IMR-90 (cell line): Measurements from ENCODE around the gene NOS2. TPM values are rescaled to one million over a fixed set of nuclear protein-coding genes. Genes with fewer than 3 reads are reported as not detected.

Source experiments
- ATAC-seq: fragments of 200-7000 bp; cut with Tn5 transposase; 2 replicates; pipeline ENCODE4 v1.9.1; 2020; ENCODE audit warnings: low read depth, mild to moderate bottlenecking, moderate library complexity
- BruUV-seq: library from RNA; stranded (reverse); fragments of 400-500 nt; replicated peaks from 2 replicates; lab custom pipeline; 2021; lab: Mats Ljungman, UMichigan
- CTCF ChIA-PET: fragments of 300-600 bp; formaldehyde crosslinking; extraction: SDS; loops from one replicate; lab custom pipeline; 2021; ENCODE audit warnings: antibody characterized with exemption; lab: Yijun Ruan, JAX
- POLR2A ChIA-PET: fragments of 300-600 bp; sonication (Branson Sonifier 250); formaldehyde crosslinking; loops from one replicate; lab custom pipeline; 2022; ENCODE audit warnings: antibody characterized with exemption; ENCODE audit not compliant: unreplicated experiment; lab: Charles Lee
- DNase-seq: peaks from one replicate; pipeline ENCODE4 v3.0.0; 2013
- H2AFZ ChIP-seq: replicated peaks from 2 replicates; pipeline ENCODE3; 2013; ENCODE audit warnings: low read length, mild to moderate bottlenecking; ENCODE audit not compliant: poor library complexity
- H2AK5ac ChIP-seq: 2 replicates; pipeline ENCODE4 v1.6.1; 2013; ENCODE audit warnings: low read depth, low read length, inconsistent platforms
- H2AK9ac ChIP-seq: replicated peaks from 2 replicates; pipeline ENCODE3; 2013; ENCODE audit warnings: mild to moderate bottlenecking, low read depth, low read length, moderate library complexity; ENCODE audit not compliant: poor library complexity
- H2BK120ac ChIP-seq: 2 replicates; pipeline ENCODE4 v1.6.1; 2013; ENCODE audit warnings: low read depth, low read length, inconsistent platforms
- H2BK15ac ChIP-seq: 3 replicates; pipeline ENCODE4 v1.6.1; 2013; ENCODE audit warnings: low read depth, low read length, inconsistent platforms
- H2BK20ac ChIP-seq: 2 replicates; pipeline ENCODE4 v1.6.1; 2013; ENCODE audit warnings: low read depth, mild to moderate bottlenecking, inconsistent platforms, low read length, moderate library complexity
- H2BK5ac ChIP-seq: 2 replicates; pipeline ENCODE4 v1.6.1; 2013; ENCODE audit warnings: mild to moderate bottlenecking, low read depth, low read length, inconsistent platforms; ENCODE audit not compliant: poor library complexity, severe bottlenecking
- H3K14ac ChIP-seq: replicated peaks from 2 replicates; pipeline ENCODE4 v1.6.1; 2013; ENCODE audit warnings: low read depth, low read length, inconsistent platforms
- H3K18ac ChIP-seq: 2 replicates; pipeline ENCODE4 v1.6.1; 2013; ENCODE audit warnings: low read depth, low read length, control low read depth
- H3K23ac ChIP-seq: 2 replicates; pipeline ENCODE4 v1.6.1; 2013; ENCODE audit warnings: low read depth, low read length, inconsistent platforms
- H3K27ac ChIP-seq: 2 replicates; pipeline ENCODE4 v1.5.1; 2013; ENCODE audit warnings: mild to moderate bottlenecking, control low read depth, low read length; ENCODE audit not compliant: insufficient read depth
- H3K27me3 ChIP-seq: 2 replicates; pipeline ENCODE4 v1.6.1; 2013; ENCODE audit warnings: low read length; ENCODE audit not compliant: control insufficient read depth, insufficient read depth
- H3K36me3 ChIP-seq: 2 replicates; pipeline ENCODE4 v1.6.1; 2013; ENCODE audit warnings: low read length, mixed read lengths; ENCODE audit not compliant: control insufficient read depth, insufficient read depth
- H3K4ac ChIP-seq: 2 replicates; pipeline ENCODE4 v1.6.1; 2013; ENCODE audit warnings: low read depth, low read length, inconsistent platforms
- H3K4me1 ChIP-seq: 2 replicates; pipeline ENCODE4 v1.6.1; 2013; ENCODE audit warnings: low read length, mixed read lengths; ENCODE audit not compliant: control insufficient read depth, insufficient read depth
- H3K4me2 ChIP-seq: 2 replicates; pipeline ENCODE4 v1.6.1; 2013; ENCODE audit warnings: low read depth, mild to moderate bottlenecking, control low read depth, low read length, moderate library complexity
- H3K4me3 ChIP-seq: 2 replicates; pipeline ENCODE4 v1.5.1; 2013; ENCODE audit warnings: low read depth, mild to moderate bottlenecking, control low read depth, low read length, moderate library complexity; ENCODE audit not compliant: insufficient read depth
- H3K56ac ChIP-seq: 2 replicates; pipeline ENCODE4 v1.6.1; 2013; ENCODE audit warnings: low read length, inconsistent platforms; ENCODE audit not compliant: insufficient read depth; ENCODE audit errors: extremely low read depth
- H3K79me1 ChIP-seq, 2 experiments: 2 replicates each; pipeline ENCODE4 v1.6.1; 2013; ENCODE audit warnings: low read length in 2 of 2, inconsistent platforms in 1 of 2, low read depth in 1 of 2
- H3K9ac ChIP-seq: 2 replicates; pipeline ENCODE4 v1.6.1; 2013; ENCODE audit warnings: low read depth, low read length, control low read depth
- H3K9me1 ChIP-seq: 2 replicates; pipeline ENCODE4 v1.6.1; 2013; ENCODE audit warnings: low read length, inconsistent platforms; ENCODE audit not compliant: insufficient read depth
- H3K9me3 ChIP-seq: 2 replicates; pipeline ENCODE4 v1.6.1; 2013; ENCODE audit warnings: low read length; ENCODE audit not compliant: control insufficient read depth, insufficient read depth
- H4K20me1 ChIP-seq: 2 replicates; pipeline ENCODE4 v1.6.1; 2013; ENCODE audit warnings: low read length, inconsistent platforms; ENCODE audit not compliant: insufficient read depth
- H4K5ac ChIP-seq: 2 replicates; pipeline ENCODE4 v1.6.1; 2013; ENCODE audit warnings: mild to moderate bottlenecking, low read depth, low read length, control low read depth
- H4K8ac ChIP-seq, 2 experiments: 2 replicates each; pipeline ENCODE4 v1.6.1; 2013; ENCODE audit warnings: low read depth in 2 of 2, low read length in 2 of 2, control low read depth in 1 of 2, inconsistent platforms in 1 of 2
- H4K91ac ChIP-seq: 2 replicates; pipeline ENCODE4 v1.6.1; 2013; ENCODE audit warnings: low read depth, low read length, inconsistent platforms; ENCODE audit not compliant: insufficient read depth
- MAFK ChIP-seq: IDR thresholded peaks from 2 replicates; pipeline ENCODE4 v1.6.1; 2012; ENCODE audit warnings: low read depth, low read length, improper control_type of control experiment
- MAZ ChIP-seq: IDR thresholded peaks from 2 replicates; pipeline ENCODE4 v1.6.1; 2012; ENCODE audit warnings: low read depth, mild to moderate bottlenecking, low read length, improper control_type of control experiment, moderate library complexity, borderline replicate concordance
- POLR2A ChIP-seq: IDR thresholded peaks from 2 replicates; pipeline ENCODE4 v1.6.1; 2012; ENCODE audit warnings: mild to moderate bottlenecking, low read depth, low read length
- RCOR1 ChIP-seq: IDR thresholded peaks from 2 replicates; pipeline ENCODE4 v1.6.1; 2012; ENCODE audit warnings: mild to moderate bottlenecking, low read length, improper control_type of control experiment; ENCODE audit not compliant: insufficient replicate concordance
- RFX5 ChIP-seq: IDR thresholded peaks from 2 replicates; pipeline ENCODE4 v1.8.0; 2012; ENCODE audit warnings: low read depth, mild to moderate bottlenecking, low read length, moderate library complexity
- SMC3 ChIP-seq: fragments of 150-350 bp; IDR thresholded peaks from 2 replicates; pipeline ENCODE4 v1.6.1; 2016; ENCODE audit warnings: low read depth, mild to moderate bottlenecking, antibody characterized with exemption, low read length, moderate library complexity
- WGBS, 2 experiments: methylation state at CpG; one replicate each; pipeline versions ENCODE4 v1.1.5 to v1.1.7; 2013; ENCODE audit warnings: missing lambda C conversion rate in 2 of 2; ENCODE audit not compliant: insufficient read length in 1 of 2; ENCODE audit errors: extremely low coverage in 2 of 2; 5-methylcytosine and 5-hydroxymethylcytosine counted together
- dilution Hi-C: fragments of 300-500 bp; cut with HindIII; formaldehyde crosslinking; loops from one replicate; pipeline ENCODE4 v1.14.3; 2018; ENCODE audit warnings: low sequenced_read_pairs; ENCODE audit not compliant: unreplicated experiment
- in situ Hi-C: fragments of 300-500 bp; cut with MboI; formaldehyde crosslinking; loops from 3 replicates; pipeline ENCODE4 v1.14.3; 2019; ENCODE audit warnings: low sequenced_read_pairs, inconsistent platforms, mixed read lengths
- intact Hi-C: fragments of 100-400 bp; cut with micrococcal nuclease; formaldehyde crosslinking; loops from 2 replicates; pipeline ENCODE4 v1.10.0; 2022
- polyA plus RNA-seq, 3 experiments: library from polyadenylated mRNA; depleted of rRNA; stranded (reverse); fragments of >200 nt; gene quantifications; 2 replicates each; pipeline ENCODE4 v1.2.3, GENCODE V29; 2012; ENCODE audit warnings: low replicate concordance in 1 of 3
- total RNA-seq: library from RNA; depleted of rRNA; stranded (reverse); fragments of >200 nt; gene quantifications from 2 replicates; pipeline ENCODE4 v1.2.3, GENCODE V29; 2012
- TF ChIP-seq, protein P1 (sequence below): conservative IDR thresholded peaks from 2 replicates; pipeline ENCODE4 v1.5.1; 2012; ENCODE audit warnings: mild to moderate bottlenecking, low read depth, low read length, improper control_type of control experiment

The NOS2 gene
- total and polyA plus RNA-seq, 2 of the 4 experiments (the other 2 are of a cell fraction): under 0.01 TPM; not detected in 1

DNA sequence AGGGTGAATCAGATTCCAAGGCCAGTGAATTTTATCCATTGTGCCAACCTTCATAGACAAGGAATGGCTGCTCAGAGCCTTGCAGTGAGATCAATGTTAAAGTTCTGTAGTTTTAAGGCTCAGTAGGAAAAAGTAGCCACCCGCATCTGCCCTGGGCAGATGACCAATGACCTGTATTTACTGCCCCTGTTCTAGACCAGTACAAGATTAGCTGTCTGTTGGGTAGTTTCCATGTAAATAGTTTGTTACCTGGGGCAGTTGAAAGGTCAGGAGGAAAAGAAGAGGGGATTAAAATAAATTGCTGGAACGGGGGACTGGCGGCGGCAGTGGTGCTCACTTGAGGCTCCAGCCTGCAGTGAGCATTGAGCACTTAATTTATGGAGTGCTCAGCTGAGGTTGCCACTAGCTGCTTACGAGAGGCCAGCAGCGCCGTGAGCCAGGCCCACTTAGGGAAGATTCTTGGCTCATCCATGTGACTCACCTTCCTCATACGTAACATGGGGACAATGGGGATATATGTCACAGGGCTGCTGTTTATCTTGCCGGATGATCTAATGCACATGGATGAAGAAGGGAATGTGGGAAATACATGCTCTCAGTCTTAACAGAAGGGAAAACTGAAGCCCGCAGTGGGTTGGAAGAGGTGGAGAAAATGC is 10.7 kb upstream of the NOS2 start:
- no peak overlapping the region for H3K27ac ChIP-seq
- TF ChIP-seq POLR2A: no peak
- no peak for TF ChIP-seq SMC3
- TF ChIP-seq RCOR1: no peak
- TF ChIP-seq RFX5: no peak
- TF ChIP-seq MAFK: no peak
- TF ChIP-seq MAZ: no peak
- TF ChIP-seq, protein P1, sequence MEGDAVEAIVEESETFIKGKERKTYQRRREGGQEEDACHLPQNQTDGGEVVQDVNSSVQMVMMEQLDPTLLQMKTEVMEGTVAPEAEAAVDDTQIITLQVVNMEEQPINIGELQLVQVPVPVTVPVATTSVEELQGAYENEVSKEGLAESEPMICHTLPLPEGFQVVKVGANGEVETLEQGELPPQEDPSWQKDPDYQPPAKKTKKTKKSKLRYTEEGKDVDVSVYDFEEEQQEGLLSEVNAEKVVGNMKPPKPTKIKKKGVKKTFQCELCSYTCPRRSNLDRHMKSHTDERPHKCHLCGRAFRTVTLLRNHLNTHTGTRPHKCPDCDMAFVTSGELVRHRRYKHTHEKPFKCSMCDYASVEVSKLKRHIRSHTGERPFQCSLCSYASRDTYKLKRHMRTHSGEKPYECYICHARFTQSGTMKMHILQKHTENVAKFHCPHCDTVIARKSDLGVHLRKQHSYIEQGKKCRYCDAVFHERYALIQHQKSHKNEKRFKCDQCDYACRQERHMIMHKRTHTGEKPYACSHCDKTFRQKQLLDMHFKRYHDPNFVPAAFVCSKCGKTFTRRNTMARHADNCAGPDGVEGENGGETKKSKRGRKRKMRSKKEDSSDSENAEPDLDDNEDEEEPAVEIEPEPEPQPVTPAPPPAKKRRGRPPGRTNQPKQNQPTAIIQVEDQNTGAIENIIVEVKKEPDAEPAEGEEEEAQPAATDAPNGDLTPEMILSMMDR: no peak
- no peaks in the 10 kb centered on the region for H3K9me1 ChIP-seq
- H2BK20ac ChIP-seq: no peak overlapping the region
- WGBS, 2 experiments: 33% methylated on average over 3 of the region's 10 CpGs; no CpG with 5 or more reads in 1 of the 2 experiments
- ATAC-seq (no peak), DNase-seq (peak; percentile 58)
- no peak overlapping the region for H2AFZ ChIP-seq
- no peak overlapping the region for H3K4me2 ChIP-seq
- no peak overlapping the region for H2BK15ac ChIP-seq
- H2AK5ac ChIP-seq: no peak overlapping the region
- ChIA-PET CTCF (no interaction called here), POLR2A (no interaction called here)
- dilution Hi-C loops: no loop called here
- no peak overlapping the region for H4K8ac ChIP-seq
- no peak overlapping the region for H3K4me3 ChIP-seq
- H3K23ac ChIP-seq: no peak overlapping the region
- no peak overlapping the region for H3K14ac ChIP-seq
- H2BK5ac ChIP-seq: no peak overlapping the region
- H2BK120ac ChIP-seq: no peak overlapping the region
- H3K4me1 ChIP-seq: 0 out of 2 replicates have a peak, but pooled peaks cover 2% of the 10 kb centered on the region
- H3K56ac ChIP-seq: no peak overlapping the region
- in situ Hi-C loops: no loop called here
- no peaks in the 10 kb centered on the region for H3K79me1 ChIP-seq
- H4K91ac ChIP-seq: no peak overlapping the region
- H3K9ac ChIP-seq: no peak overlapping the region
- no TSS peak for BruUV-seq
- no peaks in the 10 kb centered on the region for H3K9me3 ChIP-seq
- H4K5ac ChIP-seq: no peak overlapping the region
- no peaks in the 10 kb centered on the region for H3K36me3 ChIP-seq
- intact Hi-C loops: no loop called here
- no peak overlapping the region for H3K18ac ChIP-seq
- H3K27me3 ChIP-seq: peaks cover 5% of the 10 kb centered on the region; the same call in 1 of the 2 replicates
- H4K20me1 ChIP-seq: no peaks in the 10 kb centered on the region
- no peak overlapping the region for H2AK9ac ChIP-seq
- H3K4ac ChIP-seq: no peak overlapping the region
